IPS-NIHi11 (cell line): ENCODE data around the gene PSMB11.

Source experiments
- DNase-seq: peaks from one replicate; pipeline ENCODE4 v3.0.0; 2012; ENCODE audit warnings: mixed read lengths, low spot score

PSMB11 gene

DNA sequence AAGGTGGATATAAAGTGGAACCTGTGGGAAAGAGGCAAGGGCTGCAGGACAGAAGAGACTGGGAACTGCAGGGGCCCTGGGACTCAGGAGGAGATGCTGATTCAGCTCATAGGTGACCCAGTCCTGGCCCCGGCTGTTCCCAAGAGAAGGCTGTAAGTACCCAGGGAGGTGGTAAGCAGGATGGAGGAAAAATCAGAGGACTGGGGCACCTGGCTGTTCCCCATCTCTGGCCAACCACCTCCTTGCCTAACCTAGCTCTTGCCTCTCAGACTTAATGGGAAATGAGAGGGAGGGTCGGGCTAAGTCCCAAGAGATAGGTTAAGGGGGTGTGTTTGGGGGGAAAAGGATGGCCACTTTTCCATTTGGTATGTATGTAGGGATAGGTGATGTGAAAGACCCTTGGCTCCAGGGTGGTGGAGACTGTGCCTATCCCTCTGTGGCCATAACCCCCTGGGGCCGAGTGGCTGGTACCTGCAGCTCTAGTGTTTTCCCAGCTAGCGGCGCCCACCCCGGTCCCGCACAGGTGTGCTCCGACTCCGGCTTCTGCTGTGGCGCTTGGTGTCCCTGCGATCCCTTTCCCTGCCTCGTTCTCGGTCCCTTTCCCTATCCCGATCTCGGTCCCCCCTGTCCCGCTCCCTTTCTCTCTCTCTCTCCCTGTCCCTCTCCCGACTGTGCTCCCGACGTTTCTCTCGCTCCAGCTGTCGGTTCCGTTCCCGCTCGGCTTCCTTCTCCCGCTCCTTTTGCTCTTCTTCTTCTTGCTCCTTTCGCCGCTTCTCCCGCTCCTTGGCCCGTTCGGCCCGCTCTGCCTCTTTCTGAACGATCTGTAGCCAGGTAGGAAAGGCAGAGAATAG is 16.9 kb downstream of the PSMB11 start:
- no peak for DNase-seq

DNA sequence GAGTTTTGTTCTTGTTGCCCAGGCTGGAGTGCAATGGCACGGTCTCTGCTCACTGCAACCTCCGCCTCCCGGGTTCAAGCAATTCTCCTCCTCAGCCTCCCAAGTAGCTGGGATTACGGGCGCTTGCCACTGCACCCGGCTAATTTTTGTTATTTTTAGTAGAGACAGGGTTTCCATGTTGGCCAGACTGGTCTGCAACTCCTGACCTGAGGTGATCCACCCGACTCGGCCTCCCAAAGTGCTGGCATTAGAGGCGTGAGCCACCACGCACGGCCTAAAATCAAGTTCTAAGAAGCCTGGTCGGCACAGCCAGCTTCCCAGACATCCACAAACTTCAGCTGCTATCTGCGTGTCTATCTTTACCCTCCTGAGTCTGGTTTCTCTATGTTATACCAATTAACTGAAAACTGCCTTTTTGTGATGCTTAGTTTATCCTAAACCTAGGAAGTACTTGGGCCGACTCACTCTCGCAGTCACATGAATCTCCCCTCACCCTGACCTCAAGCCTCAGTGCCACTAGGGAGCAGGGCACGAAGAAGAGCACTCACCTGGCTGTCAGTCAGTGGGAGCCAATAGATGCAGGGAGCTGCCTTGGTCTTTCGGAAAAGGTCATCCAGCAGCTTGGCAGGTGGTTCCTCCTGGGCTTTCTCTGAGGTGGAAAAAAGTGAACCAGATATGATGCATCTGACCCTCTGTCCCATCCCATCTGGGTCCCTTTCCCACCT is 18.7 kb downstream of the PSMB11 start:
- no peak for DNase-seq

DNA sequence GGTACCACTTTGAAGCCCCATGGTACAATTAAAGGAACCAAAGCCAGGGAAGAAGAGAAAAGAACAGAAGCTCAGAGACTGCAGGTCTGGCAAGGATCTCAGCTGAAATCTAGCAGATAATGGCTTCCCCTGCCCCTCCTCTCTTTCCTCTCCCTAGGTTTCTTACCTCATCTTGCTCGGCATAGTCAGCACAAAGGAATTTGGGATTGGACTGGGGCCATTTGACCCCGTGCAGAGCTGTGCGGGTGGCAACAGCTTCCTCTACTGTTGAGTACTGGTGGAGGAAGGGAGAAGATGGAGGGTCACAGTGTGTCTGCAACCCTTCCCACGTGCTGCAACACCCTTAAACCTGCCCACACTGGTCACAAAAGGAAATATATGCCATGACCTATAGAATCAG is 20.0 kb downstream of the PSMB11 start:
- DNase-seq: no peak

DNA sequence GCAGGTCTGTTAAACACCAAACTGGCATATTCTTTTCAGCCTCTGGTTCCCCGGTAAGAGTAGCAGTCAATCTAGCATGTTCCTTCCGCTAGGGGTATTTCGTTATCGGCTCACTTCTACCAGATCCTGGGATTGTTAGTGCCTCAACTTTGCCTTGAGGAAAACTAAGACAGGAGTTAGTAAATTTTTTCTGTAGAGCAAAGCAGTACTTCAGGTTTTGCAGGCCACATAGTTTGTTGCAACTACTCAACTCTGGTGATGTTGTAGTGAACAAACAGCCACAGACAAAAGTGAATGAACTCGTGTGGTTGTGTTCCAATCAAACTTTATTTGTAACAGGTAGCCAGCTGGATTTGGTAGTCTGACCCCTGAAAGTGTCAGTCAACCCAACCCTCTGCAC is 21.6 kb downstream of the PSMB11 start:
- no peak for DNase-seq

DNA sequence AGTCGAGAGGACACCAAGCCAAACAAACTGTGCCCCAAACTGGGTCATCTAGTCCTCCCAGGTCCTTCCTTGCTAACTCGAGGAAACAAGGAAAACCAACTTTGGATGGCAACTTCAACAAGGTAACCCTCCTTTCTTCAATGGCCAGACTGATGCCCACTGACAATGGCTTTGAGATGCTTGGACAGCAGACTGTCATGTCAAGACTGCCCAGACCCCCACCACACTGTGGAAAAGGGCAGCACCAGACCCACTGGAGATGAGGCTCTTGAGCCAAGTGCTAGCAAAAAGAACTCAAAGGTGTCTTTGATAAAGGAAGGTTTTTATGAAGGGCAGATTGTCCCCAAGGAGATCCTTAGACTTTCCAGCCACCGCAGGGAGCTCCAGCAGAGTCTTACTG is 24.4 kb downstream of the PSMB11 start:
- DNase-seq: no peak

DNA sequence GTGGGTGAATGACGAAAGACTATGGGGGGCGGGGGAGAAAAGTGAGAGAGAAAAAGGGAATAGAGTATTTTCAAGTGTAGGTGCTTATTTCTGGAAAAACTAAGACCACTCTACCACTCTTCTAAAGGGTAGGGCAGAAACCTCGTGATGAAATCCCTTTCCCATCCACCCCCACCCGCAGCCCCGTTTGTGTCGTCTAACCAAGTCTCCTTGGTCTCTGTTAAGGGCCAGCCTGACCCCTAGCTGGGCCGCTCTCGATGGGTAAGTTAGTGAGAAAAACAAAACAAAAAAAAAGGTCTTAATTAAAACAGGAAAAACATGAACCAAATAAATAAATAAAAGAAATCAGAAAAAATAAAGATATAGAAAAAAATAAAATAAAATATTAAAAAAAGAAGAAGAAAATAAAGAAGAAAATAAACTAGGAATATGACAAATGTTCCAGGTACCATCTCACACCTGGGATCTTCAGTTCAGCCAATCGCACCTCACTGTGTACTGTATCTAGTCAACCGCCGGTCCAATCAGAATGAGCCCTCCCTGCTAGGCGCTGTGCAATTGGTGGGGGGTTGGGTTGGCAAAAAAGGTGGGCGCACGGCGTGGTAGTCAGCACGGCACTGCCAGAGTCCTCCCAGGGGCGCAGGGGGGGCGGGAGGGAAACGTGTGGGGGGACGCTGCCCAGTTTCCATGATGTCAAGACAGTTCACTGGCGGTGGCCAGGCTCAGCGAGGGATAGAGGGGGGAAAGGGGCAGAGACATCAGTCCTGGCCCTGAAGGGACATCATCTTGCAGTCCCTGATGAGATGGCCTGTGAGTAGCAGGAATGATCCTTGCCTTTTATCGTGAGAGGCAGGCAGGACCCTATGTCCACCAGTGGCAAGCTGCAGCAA is 25.1 kb downstream of the PSMB11 start:
- DNase-seq: no peak

DNA sequence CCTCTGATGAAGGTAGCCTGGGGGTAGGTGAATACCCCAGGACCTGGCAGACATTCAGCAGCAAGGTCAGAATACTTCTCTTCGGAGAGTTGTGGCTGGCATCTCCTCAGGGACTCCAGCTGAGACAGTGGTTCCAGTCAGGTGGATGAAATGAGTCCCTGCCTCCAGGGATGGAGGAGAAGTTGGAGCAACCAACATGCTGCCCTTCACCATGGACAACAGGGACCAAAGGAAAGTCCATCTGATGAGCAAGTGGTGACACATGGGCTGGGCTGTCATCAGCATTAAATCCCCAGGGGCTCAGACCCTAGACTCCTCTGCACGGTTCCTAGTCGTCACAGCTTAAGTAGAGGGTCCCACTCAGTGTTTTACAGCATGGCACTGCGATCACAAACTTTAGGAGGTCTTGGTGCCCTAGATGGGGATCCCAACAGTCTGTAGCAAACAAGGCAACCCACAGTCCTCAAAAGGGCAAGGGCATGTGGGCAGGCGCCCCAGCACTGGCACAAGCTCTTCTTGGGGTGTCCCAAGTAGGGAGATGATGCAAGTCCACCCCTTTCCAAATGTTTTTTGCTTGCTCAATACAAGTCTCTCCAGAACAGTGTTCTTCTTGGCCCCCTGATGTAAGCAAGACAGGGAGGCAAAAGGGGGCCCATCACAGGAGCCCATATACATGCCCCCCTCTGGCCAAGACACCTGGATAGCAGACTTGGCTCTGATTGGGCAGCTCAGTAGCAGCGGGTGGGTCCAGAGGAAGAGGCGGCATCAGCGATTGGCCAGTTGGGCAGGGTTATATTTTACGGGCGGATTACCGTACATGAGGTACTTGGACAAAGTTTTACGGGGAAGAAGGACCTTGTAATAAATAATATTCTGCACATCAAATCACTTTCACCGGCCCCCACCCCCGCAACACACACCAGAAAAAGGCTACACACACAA is 26.1 kb downstream of the PSMB11 start:
- no peak for DNase-seq

DNA sequence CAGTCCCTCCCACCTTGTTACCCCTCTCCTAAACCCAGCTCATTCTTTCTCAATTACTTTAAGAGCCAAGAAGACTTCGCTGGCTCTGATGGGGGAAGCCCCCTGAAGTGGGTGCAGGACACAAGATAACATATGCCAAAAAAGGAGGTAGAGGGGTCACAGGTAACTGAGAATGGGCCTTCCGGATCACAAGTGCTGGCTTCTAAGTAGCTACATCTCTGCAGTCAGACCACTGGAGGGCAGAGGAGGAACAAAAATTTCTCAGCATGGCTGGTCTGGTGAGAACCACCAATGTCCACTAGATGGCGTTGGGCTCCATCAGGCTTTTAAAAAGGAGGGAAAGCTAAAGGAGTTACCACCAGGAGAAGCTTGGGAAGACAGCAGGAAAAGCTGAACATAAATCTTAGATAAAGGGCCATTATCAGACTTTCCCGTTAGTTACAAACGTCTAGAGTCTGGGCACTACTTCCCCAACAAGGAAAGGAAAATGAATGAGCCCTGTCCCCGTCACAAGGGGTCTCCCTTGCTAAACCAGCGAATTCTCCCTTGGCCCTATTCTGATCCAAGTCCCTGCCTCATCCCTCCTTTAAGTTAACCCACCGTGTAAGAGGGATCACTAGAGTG is 26.9 kb downstream of the PSMB11 start:
- peak; percentile 85 for DNase-seq

DNA sequence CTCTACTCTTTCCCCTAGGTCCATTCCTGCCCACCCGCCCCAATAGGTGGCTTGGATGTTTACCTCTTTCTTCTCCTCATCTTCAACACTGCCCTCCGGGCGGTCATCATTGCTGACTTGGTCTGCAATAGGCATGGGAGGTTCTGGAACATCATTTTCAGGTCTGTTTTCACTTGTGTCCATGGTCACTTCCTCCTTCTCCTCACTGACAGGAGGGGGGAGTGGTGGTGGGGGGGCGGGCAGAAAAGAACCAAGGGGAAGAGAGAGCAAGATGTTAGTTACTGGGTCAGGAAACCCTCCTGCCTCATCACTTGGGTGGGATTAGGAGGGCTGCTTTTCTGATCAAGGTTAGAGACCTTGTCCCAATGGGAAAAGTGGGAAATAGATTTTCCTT is 27.4 kb downstream of the PSMB11 start:
- no peak for DNase-seq

DNA sequence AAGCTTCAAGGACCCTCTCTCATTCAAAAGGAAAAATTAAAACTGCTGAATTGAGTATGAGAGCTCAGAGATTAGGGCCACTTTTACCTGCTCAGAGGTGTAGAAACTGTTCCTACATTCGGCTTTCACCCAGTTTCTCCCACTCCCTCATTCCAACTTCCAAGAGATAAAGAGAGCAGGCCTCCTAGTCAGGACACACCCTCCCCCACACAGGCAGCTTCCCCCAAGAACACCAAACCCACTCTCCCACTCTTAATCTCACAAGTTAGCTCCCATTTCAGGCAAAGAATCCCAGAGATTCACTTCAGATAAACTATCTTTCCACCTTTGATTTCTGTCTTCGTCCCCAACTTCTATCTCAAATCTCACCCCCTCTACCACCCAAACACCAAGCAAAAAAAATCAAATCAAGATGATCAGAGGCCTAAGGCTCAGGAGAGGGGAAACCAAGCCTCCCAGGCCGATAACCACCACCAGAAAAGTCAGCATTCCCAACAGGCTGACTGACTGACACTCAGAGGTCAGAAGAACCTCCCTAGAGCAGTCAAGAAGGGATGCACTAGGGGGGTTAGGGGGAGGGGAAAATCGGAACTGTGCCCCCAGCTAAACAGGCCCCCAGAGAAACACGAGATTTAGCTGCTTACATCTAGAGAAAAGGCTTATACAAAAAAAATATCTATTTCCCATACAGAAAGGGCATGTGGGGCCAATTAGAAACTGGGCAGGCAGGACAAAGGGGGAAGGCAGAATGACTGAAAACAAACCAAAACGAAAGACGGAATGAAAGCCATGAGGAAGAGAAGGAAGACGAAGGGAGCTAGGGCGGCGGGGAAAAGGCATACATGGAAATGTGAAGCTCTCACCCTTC is 28.5 kb downstream of the PSMB11 start:
- no peak for DNase-seq

DNA sequence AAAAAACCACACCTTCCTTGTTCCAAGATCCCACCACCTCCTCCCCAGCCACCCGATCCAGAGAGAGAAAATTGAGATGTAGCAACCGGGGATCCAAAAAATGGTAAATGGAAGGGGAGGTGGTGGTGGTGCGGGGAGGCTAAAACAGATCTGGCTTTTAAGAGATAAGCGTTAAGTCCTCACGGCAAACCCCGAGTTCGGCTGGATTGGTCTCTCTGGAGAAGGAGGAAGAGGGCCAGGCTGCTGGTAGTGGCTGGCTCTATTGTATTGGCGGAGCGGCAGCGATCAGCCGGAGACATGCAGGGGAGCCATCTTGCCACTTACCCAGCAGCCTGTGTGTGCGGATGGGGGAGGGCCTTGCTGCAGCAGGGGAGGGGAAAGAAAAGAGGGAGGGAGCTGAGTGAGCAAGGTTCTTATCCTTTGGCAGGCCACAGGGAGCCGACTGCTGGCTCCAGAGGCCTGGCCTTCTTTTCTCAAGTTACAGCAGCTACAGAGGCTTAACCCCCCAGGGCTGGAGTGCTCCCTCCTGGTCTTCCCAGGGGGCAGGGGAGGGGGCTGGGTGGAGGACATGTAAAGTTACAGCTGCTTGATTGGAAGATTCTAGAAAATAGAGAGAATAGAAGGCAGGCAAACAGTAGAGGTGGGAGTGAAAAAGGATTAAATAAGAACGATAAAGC is 29.4 kb downstream of the PSMB11 start:
- peak; percentile 88 for DNase-seq

DNA sequence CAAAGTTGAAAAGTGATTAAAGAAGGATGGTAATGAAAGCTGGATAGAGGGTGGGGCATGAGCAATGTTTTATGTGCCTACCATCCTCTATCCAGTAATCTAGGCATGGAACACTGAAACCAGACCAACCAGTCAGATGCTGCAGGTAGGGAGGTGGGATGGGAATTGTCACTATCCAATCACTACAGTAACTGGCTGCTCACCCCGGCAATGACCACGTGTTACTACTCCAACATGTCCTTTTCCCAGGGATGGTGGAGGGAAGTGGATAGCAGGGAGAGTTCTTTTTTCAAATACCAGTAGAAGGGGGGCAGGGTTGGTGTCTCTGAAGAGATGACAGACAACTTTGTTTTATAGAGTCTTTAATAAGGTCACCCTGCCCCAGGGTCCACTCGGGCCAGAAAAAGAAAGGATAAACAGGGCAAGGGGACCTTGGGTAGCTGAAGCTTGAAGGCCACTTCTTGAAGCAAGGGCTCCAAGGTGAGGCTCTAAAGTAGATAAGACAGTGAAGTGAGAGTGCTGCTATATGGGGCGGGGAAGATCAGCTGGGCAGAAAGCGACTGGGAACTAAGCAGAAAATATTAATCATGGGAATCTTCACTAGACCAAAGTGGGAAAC is 30.0 kb downstream of the PSMB11 start:
- no peak for DNase-seq

DNA sequence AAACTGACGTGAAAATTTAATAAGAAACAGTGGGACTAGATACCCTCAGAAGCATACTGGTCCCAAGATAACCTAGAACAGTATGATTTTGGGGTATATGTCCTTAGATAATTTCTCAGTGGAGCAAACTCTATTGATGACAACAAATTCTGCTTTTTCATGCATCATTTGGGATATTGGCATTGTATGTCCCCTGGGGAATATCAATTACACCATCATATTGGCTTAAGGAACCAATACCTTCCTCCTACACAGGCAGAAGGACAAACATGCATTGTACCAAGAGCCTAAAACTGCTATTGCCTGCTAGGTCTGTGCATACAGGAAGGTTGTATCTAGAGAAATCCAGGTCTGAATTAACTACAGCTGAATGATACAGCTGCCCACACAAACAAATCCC is 32.9 kb downstream of the PSMB11 start:
- DNase-seq: no peak

DNA sequence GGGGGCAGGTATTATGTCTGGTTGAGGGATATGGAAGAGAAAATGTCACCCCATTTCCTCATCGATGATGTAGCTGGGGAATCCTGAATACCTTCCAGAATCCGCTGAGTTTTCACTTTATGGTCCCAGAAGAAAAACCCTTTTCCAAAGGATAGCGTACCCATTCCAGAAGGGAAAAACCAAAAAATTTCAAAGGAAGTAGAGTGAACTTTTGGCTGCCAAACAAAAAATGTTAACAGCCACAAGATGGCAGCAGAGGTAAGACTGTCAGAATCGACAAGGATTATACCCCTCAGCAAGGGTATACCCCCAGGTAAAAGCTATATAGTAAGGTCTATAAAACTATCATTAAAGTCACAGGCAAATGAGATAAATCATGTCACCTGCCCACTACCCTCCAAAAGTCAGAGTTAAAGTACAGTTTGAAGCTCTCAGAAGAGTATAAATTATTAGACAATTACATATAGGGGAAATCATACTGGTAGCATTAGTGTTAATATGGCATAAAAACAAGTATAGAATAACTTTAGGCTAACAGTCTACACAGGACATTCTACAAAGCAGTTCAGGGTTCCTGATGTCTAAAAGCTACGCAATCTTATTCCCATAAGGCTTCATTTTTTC is 34.9 kb downstream of the PSMB11 start:
- DNase-seq: no peak

DNA sequence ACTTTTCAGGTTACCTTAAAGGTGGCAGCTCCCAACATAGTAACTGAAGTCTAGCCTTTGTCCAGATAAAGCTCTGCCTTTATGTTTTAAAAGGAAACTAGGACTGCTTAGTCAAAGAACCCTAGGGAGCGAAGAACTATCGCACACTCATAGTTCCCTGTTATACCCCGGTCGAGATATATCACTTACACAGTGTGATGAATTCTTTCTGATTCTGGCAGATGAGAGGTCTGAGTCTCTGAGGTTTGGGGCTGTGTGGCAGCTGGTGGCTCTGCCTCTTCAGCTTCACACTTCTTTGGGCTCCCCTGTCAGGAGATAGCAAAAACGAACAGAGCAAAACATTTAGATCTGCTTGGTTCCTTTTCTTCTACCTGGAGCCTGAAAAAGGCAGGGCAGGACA is 36.0 kb downstream of the PSMB11 start:
- DNase-seq: no peak

DNA sequence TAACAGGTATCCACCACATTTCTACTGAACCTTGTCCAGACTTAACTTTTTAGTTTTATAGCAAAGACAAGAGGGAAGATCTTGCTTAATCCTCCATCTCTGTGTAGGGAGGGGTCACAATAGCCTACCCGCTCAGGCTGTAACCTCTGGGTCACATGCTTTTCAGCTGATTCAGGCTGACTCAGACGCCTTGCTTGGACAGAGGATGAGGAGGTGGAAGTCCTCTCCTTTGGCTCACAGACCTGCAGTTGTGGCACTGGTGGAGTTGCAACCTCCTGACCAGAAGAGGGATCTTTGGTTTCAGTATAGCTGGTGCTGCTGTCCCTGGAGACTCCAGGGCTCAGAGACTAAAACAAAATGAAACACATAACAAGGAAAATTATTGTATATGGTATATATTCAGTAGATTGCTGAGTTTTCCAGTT is 36.7 kb downstream of the PSMB11 start:
- DNase-seq: no peak

DNA sequence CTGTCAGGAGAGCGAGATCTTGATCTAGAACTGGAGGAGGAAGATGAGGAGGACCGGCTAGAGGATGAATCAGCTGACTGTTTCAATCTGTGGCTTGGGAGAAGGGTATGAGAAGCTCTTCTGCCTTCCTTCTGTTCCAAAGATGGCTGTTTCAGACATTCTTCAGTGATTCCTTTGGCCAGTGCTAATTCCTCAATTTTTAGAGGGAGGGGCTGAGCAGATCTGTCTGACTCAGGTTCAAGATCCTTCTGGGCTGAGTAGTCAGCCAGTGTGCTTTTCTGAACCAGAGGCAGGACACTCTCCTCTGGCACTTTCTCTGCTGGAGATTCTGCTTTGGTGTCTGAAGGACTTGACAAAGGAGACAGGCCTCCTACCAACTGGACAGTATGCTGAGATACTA is 37.7 kb downstream of the PSMB11 start:
- DNase-seq: no peak

DNA sequence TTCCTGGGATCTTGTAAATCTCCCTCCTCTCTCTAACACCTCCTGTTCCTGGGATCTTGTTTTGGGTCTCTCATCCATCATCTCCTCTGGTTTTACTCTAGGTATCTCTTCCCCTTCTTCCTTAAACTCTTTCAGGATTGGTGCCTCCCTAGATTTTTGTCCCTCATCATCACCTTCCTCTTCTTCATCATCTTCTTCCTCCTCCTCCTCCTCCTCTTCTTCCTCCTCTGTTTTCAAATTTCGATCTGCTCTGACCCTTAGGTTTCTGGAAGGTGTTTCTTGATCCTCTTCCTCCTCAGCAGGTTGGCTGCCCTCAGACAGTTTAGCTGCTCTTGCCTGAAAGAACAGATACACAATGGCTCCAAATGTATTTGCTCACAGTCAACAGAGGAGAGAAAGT is 38.5 kb downstream of the PSMB11 start:
- no peak for DNase-seq
